Measurements from ENCODE around the gene NRG2.

NRG2 gene

GRCh38 chr5:139812836-139813805 lies 230.0 kb downstream of the NRG2 start:
- DNase-seq (ENCODE audit: low read depth in 2 of 2), result no peak

GRCh38 chr5:139812323-139812722 lies 230.8 kb downstream of the NRG2 start:
- no peak for DNase-seq (ENCODE audit: low read depth in 2 of 2)

GRCh38 chr5:139811274-139811607 lies 231.9 kb downstream of the NRG2 start:
- no peak for DNase-seq (ENCODE audit: low read depth in 2 of 2)

DNA sequence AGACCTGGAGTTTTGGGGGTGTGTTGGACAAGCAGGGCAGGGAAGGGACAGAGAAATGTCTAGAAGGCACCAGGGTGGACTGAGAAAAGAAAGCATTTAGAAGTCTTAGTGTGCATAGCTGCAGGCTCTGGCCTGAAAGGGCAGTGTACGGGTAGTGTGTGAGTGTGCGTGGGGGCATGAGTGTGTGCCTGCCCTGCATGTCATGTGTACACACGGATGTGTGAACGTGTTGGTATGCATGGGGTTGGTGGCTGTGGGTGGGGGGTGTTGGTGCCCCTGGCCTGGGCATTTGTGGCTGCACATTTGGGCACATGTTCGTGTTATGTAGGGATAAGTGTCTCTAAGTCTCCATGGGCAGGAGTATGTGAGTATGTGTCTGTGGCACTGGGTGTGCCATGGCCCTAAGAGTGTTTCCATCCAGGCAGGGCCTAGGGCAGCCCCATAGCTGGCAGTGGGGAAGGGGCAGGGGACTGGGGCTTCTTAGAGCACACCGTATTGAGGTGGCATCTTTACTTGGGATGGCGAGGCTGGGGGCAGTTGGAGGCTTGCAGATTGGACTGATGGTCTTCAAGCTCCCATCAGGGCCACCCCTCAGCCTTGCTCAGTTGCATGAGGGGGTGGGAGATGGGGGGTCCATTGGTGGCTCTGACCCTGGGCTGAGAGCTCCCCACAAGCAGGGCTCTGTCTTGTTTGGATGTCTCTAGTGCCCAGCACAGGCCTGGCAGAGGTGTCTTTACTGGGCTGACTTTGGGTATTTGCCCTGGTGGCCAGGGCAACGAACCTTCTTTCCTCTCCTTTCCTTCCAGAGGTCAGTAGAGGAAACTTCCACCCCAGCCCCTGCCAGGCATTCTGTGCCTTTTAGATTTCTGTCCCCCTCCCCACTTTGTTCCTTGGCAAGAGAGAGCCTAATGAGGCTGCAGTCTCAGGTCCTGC lies 232.5 kb downstream of the NRG2 start:
- DNase-seq (ENCODE audit: low read depth in 2 of 2), result no peak

GRCh38 chr5:139809331-139809810 lies 233.7 kb downstream of the NRG2 start:
- DNase-seq (ENCODE audit: low read depth in 2 of 2), result no peak

- DNase-seq (ENCODE audit: low read depth in 2 of 2), result peak in 1 of 2 experiments; percentile 26
These were observed 234.4 kb downstream of the NRG2 start for GRCh38 chr5:139808481-139809330.

GRCh38 chr5:139807647-139808030 lies 235.5 kb downstream of the NRG2 start:
- no peak for DNase-seq (ENCODE audit: low read depth in 2 of 2)

DNA sequence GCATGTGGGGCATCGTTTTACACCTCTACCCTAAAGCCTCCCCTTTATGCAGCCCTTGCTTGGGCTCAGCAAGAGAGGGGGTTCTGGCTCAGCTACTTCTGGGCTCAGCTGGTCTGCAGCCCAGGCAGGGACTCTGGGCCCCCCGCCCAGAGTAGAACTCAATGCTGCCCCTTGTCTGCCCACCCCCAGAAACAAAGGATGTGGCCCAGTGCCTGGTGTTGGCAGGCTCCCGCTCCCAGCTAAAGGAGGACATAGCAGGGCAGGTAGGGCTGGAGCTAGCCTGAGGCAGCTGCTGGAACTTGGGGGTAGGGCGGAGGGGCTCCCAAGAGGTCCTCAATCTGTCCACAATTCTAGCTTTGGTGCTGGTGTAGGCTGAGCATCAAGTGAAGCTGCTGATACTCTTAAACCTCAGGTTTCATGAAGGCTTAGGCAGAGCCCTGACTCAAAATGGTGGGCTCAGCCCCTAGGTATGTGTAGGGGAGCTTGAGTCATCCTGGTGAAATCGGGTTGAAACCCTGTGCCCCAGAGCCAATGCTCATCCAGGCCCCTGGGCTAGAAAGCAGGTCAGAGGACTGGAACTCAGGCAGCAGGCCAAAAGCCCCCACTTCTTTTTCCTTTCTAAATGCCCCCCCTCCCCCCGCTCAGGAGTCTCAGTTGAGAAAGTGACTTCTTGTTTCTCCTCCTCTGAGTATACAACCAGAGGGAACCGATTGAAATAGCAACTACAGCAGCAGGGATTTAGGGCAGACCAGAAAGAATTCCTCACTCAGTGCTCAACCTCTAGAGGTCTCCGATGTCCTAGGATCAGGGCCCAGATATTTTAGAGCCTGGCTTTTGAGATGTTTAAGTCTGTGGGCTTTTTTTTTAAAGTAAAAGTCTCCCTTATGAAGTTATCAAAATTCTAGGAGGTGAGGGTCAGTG lies 236.1 kb downstream of the NRG2 start:
- DNase-seq (ENCODE audit: low read depth in 2 of 2), result no peak

GRCh38 chr5:139806111-139806510 lies 237.0 kb downstream of the NRG2 start:
- DNase-seq (ENCODE audit: low read depth in 2 of 2), result no peak

- DNase-seq (ENCODE audit: low read depth in 2 of 2), result no peak
These were observed 237.6 kb downstream of the NRG2 start for GRCh38 chr5:139805545-139805944.

- DNase-seq (ENCODE audit: low read depth in 2 of 2), result no peak
These were observed 238.2 kb downstream of the NRG2 start for GRCh38 chr5:139804800-139805397.

DNA sequence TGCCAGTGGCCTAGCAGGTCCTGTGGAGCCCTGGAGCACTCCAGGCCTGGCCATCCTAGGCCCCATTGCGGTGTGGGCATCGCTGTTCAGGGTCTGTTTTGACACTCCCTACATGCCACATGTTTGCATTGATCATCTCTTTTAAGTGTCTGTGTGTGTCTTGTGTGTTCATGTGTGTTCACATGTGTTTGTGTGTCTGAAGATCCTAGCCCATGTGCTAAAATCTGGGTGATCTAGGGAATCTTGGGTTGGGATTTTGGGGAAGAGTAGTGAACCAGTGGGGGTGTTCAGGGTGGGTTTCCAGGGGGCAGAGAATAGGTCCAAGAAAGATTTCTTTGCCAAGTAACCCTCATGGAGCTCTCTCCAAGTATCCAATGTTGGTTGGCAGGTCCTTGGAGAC lies 239.1 kb downstream of the NRG2 start:
- no peak for DNase-seq (ENCODE audit: low read depth in 2 of 2)

GRCh38 chr5:139799359-139799758 lies 243.7 kb downstream of the NRG2 start:
- no peak for DNase-seq (ENCODE audit: low read depth in 2 of 2)

DNA sequence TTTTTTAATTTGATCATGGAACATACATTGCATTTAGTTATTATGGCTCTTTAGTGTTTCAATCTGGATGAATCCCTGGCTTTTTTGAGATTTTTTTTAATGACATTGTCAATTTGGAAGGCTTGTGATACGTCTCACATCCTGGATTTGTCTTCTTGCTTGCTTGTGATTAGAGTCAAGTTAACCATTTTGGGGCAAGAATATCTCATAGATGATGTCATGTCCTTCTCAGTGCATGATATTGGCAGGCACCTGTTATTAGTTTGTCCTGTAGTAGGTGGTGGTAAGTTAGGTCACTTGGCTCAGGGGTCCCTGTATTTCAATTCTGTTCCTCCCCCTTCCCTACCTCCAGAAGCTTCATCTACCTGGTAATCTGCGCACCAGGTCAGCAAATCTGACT lies 244.2 kb downstream of the NRG2 start:
- no peak for DNase-seq (ENCODE audit: low read depth in 2 of 2)

- DNase-seq (ENCODE audit: low read depth in 2 of 2), result no peak
These were observed 245.1 kb downstream of the NRG2 start for GRCh38 chr5:139797856-139798510.

DNA sequence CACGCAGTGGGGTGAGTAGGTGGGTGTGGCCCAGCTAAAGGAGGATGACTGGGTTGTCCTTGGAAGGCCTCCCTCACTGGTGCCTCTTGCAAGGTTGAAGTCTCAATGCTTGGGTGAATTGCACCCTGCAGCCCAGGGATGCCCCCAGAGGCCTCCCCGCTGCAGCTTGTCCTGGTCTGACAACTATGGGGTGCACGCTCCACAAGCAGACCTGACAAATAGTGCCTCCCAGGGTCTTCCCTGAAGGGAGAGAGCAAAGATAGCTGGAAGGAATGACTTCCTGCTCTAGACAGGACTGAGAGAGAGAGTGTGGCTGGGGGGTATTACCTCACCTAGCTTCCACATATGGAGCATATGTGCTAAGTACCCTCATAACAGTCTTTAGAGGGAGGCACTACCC lies 245.8 kb downstream of the NRG2 start:
- DNase-seq (ENCODE audit: low read depth in 2 of 2), result no peak
